ENCODE results near the gene USP7. TPM values are rescaled to one million over a fixed set of nuclear protein-coding genes. Genes with fewer than 3 reads are reported as not detected.

Gene USP7
- polyA plus RNA-seq, 6 donors from 2014 or later = 4.4 to 21.5 (median 12.2) TPM

- peaks cover 17 to 26% (median 18%) of the 10 kb centered on the region in 3 donors for H3K4me1 Mint-ChIP-seq
- no peaks in the 10 kb centered on the region for H3K9me3 Mint-ChIP-seq
- DNase-seq (no peak), ATAC-seq (ENCODE audit: low read depth in 2 of 2) (no peak)
- H3K36me3 Mint-ChIP-seq = peaks cover 20 to 37% of the 10 kb centered on the region in 2 donors
- H3K27me3 Mint-ChIP-seq = no peaks in the 10 kb centered on the region
- peak overlapping the region in 4 of 6 donors; percentile 25 to 96 (median 48) for H3K27ac Mint-ChIP-seq
- H3K4me3 Mint-ChIP-seq = no peak overlapping the region
These were observed 70.3 kb downstream of the USP7 start for GRCh38 chr16:8893426-8893825.

DNA sequence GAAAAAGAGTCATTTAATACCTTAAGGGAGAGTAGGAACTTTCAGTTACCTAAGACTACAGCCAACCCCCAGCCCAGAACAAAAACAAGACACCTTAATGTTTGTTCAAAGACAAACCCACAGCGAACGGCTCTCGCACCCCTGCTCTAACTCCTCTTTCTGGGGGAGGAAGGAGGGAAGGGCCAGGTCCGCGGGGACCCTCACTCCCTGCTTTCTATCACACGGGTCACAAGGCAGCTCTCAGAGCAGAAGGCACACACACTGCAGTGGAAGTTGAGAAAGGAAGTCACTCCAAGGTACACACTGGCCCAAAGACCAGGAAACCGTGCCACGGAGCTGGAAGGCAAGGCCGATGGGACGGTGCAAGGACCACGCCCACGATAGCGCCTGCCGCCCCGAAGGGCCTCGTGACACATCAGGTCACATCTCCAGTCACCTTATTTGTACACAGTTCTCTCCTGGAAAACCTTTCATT, 71.6 kb downstream of the USP7 start:
- H3K27me3 Mint-ChIP-seq = no peaks in the 10 kb centered on the region
- H3K4me1 Mint-ChIP-seq = peaks cover 19 to 34% (median 26%) of the 10 kb centered on the region in 3 donors
- DNase-seq = no peak
- ATAC-seq (ENCODE audit: low read depth in 2 of 2) = no peak
- H3K27ac Mint-ChIP-seq = peak overlapping the region; percentile 92 to 98 (median 96)
- H3K36me3 Mint-ChIP-seq = peaks cover 20 to 30% of the 10 kb centered on the region in 2 donors
- H3K4me3 Mint-ChIP-seq = peak overlapping the region in 6 of 8 donors; percentile 18 to 64 (median 28)
- no peaks in the 10 kb centered on the region for H3K9me3 Mint-ChIP-seq

GRCh38 chr16:8890549-8890921, 73.2 kb downstream of the USP7 start:
- H3K4me3 Mint-ChIP-seq = peak overlapping the region in 1 of 8 donors; percentile 18
- peaks cover 28 to 48% (median 37%) of the 10 kb centered on the region in 3 donors for H3K4me1 Mint-ChIP-seq
- H3K36me3 Mint-ChIP-seq = peaks cover 18 to 24% of the 10 kb centered on the region in 2 donors
- H3K27me3 Mint-ChIP-seq = peaks cover 0 to 5% (median 5%) of the 10 kb centered on the region in 3 donors
- DNase-seq (no peak), ATAC-seq (ENCODE audit: low read depth in 2 of 2) (no peak)
- no peaks in the 10 kb centered on the region for H3K9me3 Mint-ChIP-seq
- peak overlapping the region in 5 of 6 donors; percentile 69 to 98 (median 96) for H3K27ac Mint-ChIP-seq

DNA sequence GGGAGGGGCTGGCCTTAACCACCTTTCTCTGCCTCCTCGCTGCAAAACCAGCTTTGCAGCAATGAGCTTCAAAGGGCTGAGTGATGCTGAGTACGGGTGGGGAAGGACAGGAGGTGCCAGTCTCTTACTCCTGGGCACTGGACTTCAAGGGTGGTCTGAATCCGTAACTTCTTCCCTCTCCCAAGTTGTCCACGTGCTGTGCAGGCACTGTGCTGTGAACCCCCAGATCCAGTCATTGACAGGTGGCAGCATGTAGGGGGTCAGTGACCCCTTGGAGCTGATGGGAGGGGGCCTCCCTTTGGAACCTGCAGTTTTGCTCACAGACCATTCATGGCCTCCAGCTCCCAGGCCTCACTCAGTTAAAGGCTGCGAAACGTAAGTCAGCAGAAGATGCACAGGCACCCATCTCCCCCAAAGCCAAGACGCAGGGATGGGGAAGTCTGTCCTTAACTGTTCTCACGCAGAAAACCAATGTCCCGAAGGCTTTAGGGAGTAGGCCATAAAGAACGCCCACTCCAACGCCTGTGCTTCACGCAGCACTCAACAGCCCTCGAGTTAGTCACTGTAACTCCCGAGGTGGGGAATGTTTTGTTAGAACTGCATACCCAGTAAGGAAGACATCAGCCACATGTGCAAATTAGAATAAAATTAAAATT, 73.7 kb downstream of the USP7 start:
- H3K9me3 Mint-ChIP-seq = no peaks in the 10 kb centered on the region
- H3K36me3 Mint-ChIP-seq = peaks cover 13 to 19% of the 10 kb centered on the region in 2 donors
- DNase-seq (no peak), ATAC-seq (ENCODE audit: low read depth in 2 of 2) (no peak)
- H3K27me3 Mint-ChIP-seq = peaks cover 0 to 9% (median 8%) of the 10 kb centered on the region in 3 donors
- peaks cover 31 to 52% (median 42%) of the 10 kb centered on the region in 3 donors for H3K4me1 Mint-ChIP-seq
- peak overlapping the region in 5 of 6 donors; percentile 30 to 98 (median 96) for H3K27ac Mint-ChIP-seq
- peak overlapping the region in 2 of 8 donors; percentile 18 to 61 for H3K4me3 Mint-ChIP-seq

DNA sequence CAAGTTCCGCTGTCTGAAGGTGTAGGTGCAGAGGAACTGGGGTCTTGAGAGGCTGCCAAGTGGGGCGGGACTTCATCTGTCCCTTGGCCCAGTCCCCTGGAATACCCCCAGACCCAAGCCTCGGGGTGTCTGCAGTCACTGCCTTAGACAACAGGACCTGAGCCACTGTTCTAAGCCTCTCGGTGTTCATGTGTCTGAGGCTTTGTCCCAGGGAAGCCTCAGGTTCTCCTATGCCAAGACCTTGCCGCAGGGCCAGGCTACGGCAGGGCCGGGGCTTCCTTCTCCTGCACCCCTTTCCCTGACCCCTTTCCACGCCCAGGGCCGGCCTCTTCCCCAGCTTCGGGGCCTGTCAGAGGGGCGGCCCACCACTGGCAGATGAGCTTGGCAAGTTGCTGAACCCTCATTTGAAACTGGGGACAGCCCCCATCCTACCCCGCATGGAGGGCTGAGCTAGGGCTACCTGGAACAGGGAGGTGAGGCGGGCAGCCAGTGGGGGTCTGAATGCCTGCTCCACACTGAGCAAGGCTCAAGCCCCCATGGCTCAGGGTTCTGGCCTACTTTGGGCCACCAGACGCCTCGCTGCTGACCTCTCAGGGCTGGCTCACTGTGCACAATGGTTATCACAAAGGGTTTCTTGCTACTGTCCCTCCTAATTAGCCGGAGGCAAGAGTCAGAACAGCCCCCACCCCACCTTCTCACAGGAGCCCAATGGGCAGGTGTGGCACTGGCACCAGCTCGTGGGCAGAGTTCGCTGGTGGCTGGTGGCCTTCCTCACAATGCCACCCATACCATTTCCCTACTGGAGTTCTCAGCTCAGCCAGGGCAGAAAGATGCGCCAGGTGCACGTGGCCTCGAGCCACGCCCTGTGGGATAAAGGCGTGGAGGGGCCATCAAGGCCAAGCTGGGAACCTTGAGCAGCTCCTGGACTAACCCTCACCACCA, 74.5 kb downstream of the USP7 start:
- peaks cover 6 to 14% of the 10 kb centered on the region in 2 donors for H3K36me3 Mint-ChIP-seq
- peaks cover 0 to 9% (median 8%) of the 10 kb centered on the region in 3 donors for H3K27me3 Mint-ChIP-seq
- ATAC-seq (ENCODE audit: low read depth in 2 of 2) (no peak), DNase-seq (no peak)
- H3K4me1 Mint-ChIP-seq = peaks cover 31 to 52% (median 42%) of the 10 kb centered on the region in 3 donors
- no peak overlapping the region for H3K4me3 Mint-ChIP-seq
- peak overlapping the region in 3 of 6 donors; percentile 54 to 96 (median 77) for H3K27ac Mint-ChIP-seq
- no peaks in the 10 kb centered on the region for H3K9me3 Mint-ChIP-seq

DNA sequence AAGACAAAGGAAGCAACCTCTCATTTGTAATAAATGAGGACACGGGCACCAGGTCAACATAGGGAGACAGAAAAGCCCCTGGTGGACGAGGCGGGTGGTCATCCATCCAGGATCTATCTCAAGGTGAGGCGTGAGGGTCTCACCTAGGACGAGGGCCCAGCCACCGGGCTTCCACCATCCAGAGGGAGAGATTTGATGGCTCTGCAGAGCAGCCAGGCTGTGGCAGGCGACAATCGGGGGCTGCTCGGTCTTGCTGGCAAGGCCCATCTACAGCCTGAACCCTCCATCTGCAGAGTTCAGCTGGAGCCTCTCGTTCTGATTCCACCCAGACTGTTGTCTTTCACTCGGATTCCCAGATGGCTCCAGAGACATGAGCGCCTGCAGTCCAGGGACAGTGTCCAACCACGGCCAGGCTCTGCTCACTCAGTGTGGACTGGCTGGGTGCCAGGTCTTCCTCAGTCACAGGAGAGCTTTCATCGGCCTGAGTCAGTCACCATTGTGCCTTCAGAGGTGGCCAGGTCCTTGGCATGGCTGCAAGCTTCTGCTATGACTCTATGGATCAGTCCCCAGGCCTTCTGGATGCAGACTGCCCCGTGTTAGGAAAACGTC, 75.7 kb downstream of the USP7 start:
- ATAC-seq (ENCODE audit: low read depth in 2 of 2) = no peak
- H3K4me3 Mint-ChIP-seq = peak overlapping the region in 2 of 8 donors; percentile 6 to 22
- H3K9me3 Mint-ChIP-seq = no peaks in the 10 kb centered on the region
- peaks cover 0 to 9% (median 8%) of the 10 kb centered on the region in 3 donors for H3K27me3 Mint-ChIP-seq
- no peak for DNase-seq
- peak overlapping the region in 3 of 6 donors; percentile 54 to 69 (median 62) for H3K27ac Mint-ChIP-seq
- H3K4me1 Mint-ChIP-seq = peaks cover 31 to 49% (median 39%) of the 10 kb centered on the region in 3 donors
- peaks cover 2 to 7% of the 10 kb centered on the region in 2 donors for H3K36me3 Mint-ChIP-seq

GRCh38 chr16:8887431-8887765, 76.3 kb downstream of the USP7 start:
- Mint-ChIP-seq H3K36me3 (peaks cover 0 to 7% of the 10 kb centered on the region in 2 donors), H3K4me3 (no peak overlapping the region), H3K4me1 (peaks cover 30 to 48% (median 37%) of the 10 kb centered on the region in 3 donors)

GRCh38 chr16:8886593-8887430, 76.9 kb downstream of the USP7 start:
- H3K36me3 Mint-ChIP-seq = peaks cover 0 to 5% of the 10 kb centered on the region in 2 donors
- no peak overlapping the region for H3K4me3 Mint-ChIP-seq
- no peak for DNase-seq
- H3K9me3 Mint-ChIP-seq = no peaks in the 10 kb centered on the region
- ATAC-seq (ENCODE audit: low read depth in 2 of 2) = no peak
- H3K4me1 Mint-ChIP-seq = peaks cover 24 to 42% (median 31%) of the 10 kb centered on the region in 3 donors
- H3K27ac Mint-ChIP-seq = peak overlapping the region in 5 of 6 donors; percentile 19 to 85 (median 42)
- H3K27me3 Mint-ChIP-seq = peaks cover 0 to 9% (median 8%) of the 10 kb centered on the region in 3 donors

More at GRCh38 chr16:8887431-8887765, 76.3 kb downstream of the USP7 start:
- Mint-ChIP-seq H3K27me3 (peaks cover 0 to 9% (median 8%) of the 10 kb centered on the region in 3 donors), H3K9me3 (no peaks in the 10 kb centered on the region), H3K27ac (peak overlapping the region in 3 of 6 donors; percentile 11 to 85 (median 62))
- no peak for DNase-seq
- no peak for ATAC-seq (ENCODE audit: low read depth in 2 of 2)

- Mint-ChIP-seq H3K9me3 (no peaks in the 10 kb centered on the region), H3K36me3 (no peaks in the 10 kb centered on the region), H3K27me3 (peaks cover 0 to 9% (median 8%) of the 10 kb centered on the region in 3 donors), H3K27ac (peak overlapping the region in 5 of 6 donors; percentile 62 to 96 (median 78)), H3K4me3 (no peak overlapping the region), H3K4me1 (peaks cover 17 to 33% (median 24%) of the 10 kb centered on the region in 3 donors)
- ATAC-seq (ENCODE audit: low read depth in 2 of 2) = no peak
- DNase-seq = no peak
These were observed 77.8 kb downstream of the USP7 start for GRCh38 chr16:8885674-8886592.

DNA sequence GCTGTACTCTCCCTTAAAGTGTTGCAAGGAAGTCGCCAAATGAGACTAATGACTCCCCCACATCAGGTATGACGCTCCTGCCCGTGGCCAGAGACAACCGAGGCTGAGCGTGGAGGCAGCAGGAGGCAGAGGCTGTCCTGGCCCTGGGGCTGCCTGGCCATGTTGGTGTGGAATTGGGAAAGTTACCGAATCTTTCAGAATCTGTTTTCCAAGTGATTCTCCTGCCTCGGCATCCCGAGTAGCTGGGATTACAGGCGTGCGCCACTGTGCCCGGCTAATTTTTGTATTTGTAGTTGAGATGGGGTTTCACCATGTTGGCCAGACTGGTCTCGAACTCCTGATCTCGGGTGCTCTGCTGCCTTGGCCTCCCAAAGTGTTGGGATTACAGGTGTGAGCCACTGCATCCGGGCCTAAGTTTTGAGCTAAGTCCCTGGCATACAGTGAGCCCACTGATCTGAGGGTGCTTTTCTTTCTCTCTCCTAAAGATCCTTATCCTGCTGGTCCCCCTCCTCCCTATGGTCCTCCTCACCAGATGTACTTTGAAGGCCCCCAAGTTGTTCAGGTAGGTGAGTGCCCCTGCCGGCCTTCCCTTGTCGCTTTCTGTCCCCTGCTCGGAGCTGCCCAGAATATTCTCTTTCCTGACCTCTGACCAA, 80.9 kb downstream of the USP7 start:
- H3K36me3 Mint-ChIP-seq = no peaks in the 10 kb centered on the region
- peak overlapping the region in 1 of 6 donors; percentile 26 for H3K27ac Mint-ChIP-seq
- DNase-seq = no peak
- ATAC-seq (ENCODE audit: low read depth in 2 of 2) = no peak
- H3K4me1 Mint-ChIP-seq = peaks cover 18 to 32% (median 29%) of the 10 kb centered on the region in 3 donors
- H3K9me3 Mint-ChIP-seq = no peaks in the 10 kb centered on the region
- H3K4me3 Mint-ChIP-seq = no peak overlapping the region
- peaks cover 0 to 9% (median 8%) of the 10 kb centered on the region in 3 donors for H3K27me3 Mint-ChIP-seq

GRCh38 chr16:8882041-8882617, 81.6 kb downstream of the USP7 start, which contains the start of gene LITAFD:
Gene LITAFD (plus strand): TSS chr16:8882351. CDS start chr16:8884356, 2,005 bp downstream.
- H3K4me3 Mint-ChIP-seq = no peak within 1 kb of the TSS
- no peaks in the 10 kb centered on the region for H3K9me3 Mint-ChIP-seq

More at GRCh38 chr16:8882041-8882617, 81.6 kb downstream of the USP7 start, which contains the start of gene LITAFD:
- no peaks in the 10 kb centered on the region for H3K36me3 Mint-ChIP-seq
- no peak for DNase-seq
- peaks cover 15 to 24% (median 22%) of the 10 kb centered on the region in 3 donors for H3K4me1 Mint-ChIP-seq
- ATAC-seq (ENCODE audit: low read depth in 2 of 2) = no peak
- peak within 1 kb of the TSS in 3 of 6 donors; percentile 26 to 75 (median 33) for H3K27ac Mint-ChIP-seq
- H3K27me3 Mint-ChIP-seq = peaks cover 0 to 9% (median 8%) of the 10 kb centered on the region in 3 donors
